Smooth muscle cell (in vitro differentiated cells): Measurements from ENCODE around the gene WWC1. TPM values are rescaled to one million over a fixed set of nuclear protein-coding genes. Genes with fewer than 3 reads are reported as not detected.

Source experiments
- DNase-seq: peaks from one replicate; lab custom pipeline; 2025; ENCODE audit not compliant: unreplicated experiment; lab: John Stamatoyannopoulos, UW
- H2AFZ ChIP-seq: fragments of 200-600 bp; sonication (generic); 2 replicates; pipeline ENCODE4 v1.6.0; 2016; ENCODE audit warnings: antibody characterized with exemption, low read depth, mild to moderate bottlenecking
- H3F3A ChIP-seq: fragments of 200-600 bp; sonication (generic); 2 replicates; pipeline ENCODE4 v1.6.0; 2017; ENCODE audit warnings: antibody characterized with exemption, low read depth
- H3K27ac ChIP-seq: fragments of 200-600 bp; sonication (generic); 2 replicates; pipeline ENCODE4 v1.5.1; 2016; ENCODE audit warnings: low read depth, mild to moderate bottlenecking
- H3K27me3 ChIP-seq: fragments of 200-600 bp; sonication (generic); 2 replicates; pipeline ENCODE4 v1.6.1; 2016; ENCODE audit warnings: low read depth, mild to moderate bottlenecking
- H3K36me3 ChIP-seq: fragments of 200-600 bp; sonication (generic); 2 replicates; pipeline ENCODE4 v1.5.1; 2016; ENCODE audit warnings: low read depth
- H3K4me1 ChIP-seq: fragments of 200-600 bp; sonication (generic); 2 replicates; pipeline ENCODE4 v1.5.1; 2016; ENCODE audit warnings: low read depth
- H3K4me2 ChIP-seq: fragments of 200-600 bp; sonication (generic); 2 replicates; pipeline ENCODE4 v1.6.0; 2016; ENCODE audit warnings: mild to moderate bottlenecking
- H3K4me3 ChIP-seq: fragments of 200-600 bp; sonication (generic); 2 replicates; pipeline ENCODE4 v1.5.1; 2016; ENCODE audit warnings: mild to moderate bottlenecking
- H3K79me2 ChIP-seq: fragments of 200-600 bp; sonication (generic); 2 replicates; pipeline ENCODE4 v1.6.0; 2016; ENCODE audit warnings: low read depth, mild to moderate bottlenecking
- H3K9ac ChIP-seq: fragments of 200-600 bp; sonication (generic); 2 replicates; pipeline ENCODE4 v1.6.0; 2016; ENCODE audit warnings: low read depth
- H3K9me3 ChIP-seq: fragments of 200-600 bp; sonication (generic); replicated peaks from 2 replicates; pipeline ENCODE4 v1.5.1; 2016; ENCODE audit warnings: low read depth
- H4K20me1 ChIP-seq: fragments of 200-600 bp; sonication (generic); 2 replicates; pipeline ENCODE4 v1.6.0; 2016; ENCODE audit warnings: low read depth
- WGBS: methylation state at CpG from one replicate; pipeline ENCODE4 v1.1.7; 2016; ENCODE audit warnings: low lambda C conversion rate; 5-methylcytosine and 5-hydroxymethylcytosine counted together
- polyA plus RNA-seq: library from polyadenylated mRNA; unstranded; fragments of >200 nt; fragmentation: Nextera tagmentation; extraction: Ambion mirVana; gene quantifications from 2 replicates; pipeline ENCODE4 v1.2.1, GENCODE V29; 2016
- total RNA-seq: library from RNA; depleted of rRNA; stranded (reverse); fragments of >200 nt; gene quantifications from 2 replicates; pipeline ENCODE4 v1.2.3, GENCODE V29; 2014
- TF ChIP-seq, protein P1 (sequence below): fragments of 200-600 bp; sonication (generic); IDR thresholded peaks from 2 replicates; pipeline ENCODE4 v1.5.1; 2017; ENCODE audit warnings: borderline replicate concordance, mild to moderate bottlenecking, antibody characterized with exemption; ENCODE audit not compliant: insufficient read depth, poor library complexity, severe bottlenecking

Gene WWC1
- total and polyA plus RNA-seq, 2 experiments from 2014 or later, result 3.7 to 7.5 TPM

DNA sequence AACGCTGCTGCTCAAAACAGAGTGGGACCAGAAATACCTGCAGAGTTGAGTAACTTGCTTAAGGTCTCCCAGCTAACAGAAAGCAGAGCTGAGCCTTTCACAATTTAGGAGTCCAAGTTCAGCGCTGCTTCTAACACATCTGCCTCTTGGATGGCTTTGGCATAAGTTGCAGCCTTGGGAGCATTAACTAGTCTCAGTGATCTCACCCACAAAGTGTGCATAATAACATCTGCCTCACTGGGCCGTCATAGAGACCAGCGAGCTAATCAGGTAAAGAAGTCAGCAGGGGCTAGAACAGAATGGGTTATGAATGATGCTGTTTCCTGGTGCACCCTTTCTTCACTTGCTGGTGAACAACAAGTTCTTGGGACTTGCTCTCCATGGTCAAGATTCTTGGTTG is 36.5 kb downstream of the WWC1 start:
- Histone ChIP-seq H3K4me2 (peak overlapping the region; percentile 12), H3K79me2 (peaks cover 4% of the 10 kb centered on the region), H3K9ac (no peak overlapping the region), H4K20me1 (peaks cover 7% of the 10 kb centered on the region), H3K9me3 (no peaks in the 10 kb centered on the region), H3K4me3 (no peak overlapping the region), H3K27me3 (no peaks in the 10 kb centered on the region), H3K36me3 (no peaks in the 10 kb centered on the region), H3F3A (no peaks in the 10 kb centered on the region), H2AFZ (no peak overlapping the region), H3K4me1 (peaks cover 9% of the 10 kb centered on the region), H3K27ac (no peak overlapping the region)
- TF ChIP-seq, protein P1, sequence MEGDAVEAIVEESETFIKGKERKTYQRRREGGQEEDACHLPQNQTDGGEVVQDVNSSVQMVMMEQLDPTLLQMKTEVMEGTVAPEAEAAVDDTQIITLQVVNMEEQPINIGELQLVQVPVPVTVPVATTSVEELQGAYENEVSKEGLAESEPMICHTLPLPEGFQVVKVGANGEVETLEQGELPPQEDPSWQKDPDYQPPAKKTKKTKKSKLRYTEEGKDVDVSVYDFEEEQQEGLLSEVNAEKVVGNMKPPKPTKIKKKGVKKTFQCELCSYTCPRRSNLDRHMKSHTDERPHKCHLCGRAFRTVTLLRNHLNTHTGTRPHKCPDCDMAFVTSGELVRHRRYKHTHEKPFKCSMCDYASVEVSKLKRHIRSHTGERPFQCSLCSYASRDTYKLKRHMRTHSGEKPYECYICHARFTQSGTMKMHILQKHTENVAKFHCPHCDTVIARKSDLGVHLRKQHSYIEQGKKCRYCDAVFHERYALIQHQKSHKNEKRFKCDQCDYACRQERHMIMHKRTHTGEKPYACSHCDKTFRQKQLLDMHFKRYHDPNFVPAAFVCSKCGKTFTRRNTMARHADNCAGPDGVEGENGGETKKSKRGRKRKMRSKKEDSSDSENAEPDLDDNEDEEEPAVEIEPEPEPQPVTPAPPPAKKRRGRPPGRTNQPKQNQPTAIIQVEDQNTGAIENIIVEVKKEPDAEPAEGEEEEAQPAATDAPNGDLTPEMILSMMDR, result no peak
- WGBS, result 56% methylated on average over 4 of the region's 4 CpGs
- no peak for DNase-seq

DNA sequence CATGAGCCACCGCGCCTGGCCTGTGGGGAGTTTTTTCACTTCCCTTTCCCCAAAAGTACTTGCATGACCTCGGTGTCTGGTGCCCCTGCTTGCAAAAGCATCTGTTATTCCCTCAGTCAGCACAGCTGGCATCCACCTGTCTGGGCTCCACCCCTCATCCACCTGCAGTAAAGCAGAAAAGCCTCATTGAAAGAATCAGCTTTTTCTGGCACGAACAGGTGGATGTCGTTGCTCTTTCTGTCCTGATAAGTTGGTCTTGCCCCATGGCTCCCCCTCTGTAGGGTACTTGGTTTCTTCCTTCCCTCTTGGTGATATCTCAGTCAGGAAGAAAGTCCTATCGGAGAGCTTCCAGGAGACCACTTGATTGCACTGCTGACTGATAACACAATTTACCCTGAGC is 37.4 kb downstream of the WWC1 start:
- Histone ChIP-seq H3K9me3 (no peaks in the 10 kb centered on the region), H3F3A (no peaks in the 10 kb centered on the region), H3K79me2 (peaks cover 4% of the 10 kb centered on the region), H3K36me3 (no peaks in the 10 kb centered on the region), H3K27me3 (no peaks in the 10 kb centered on the region), H3K27ac (no peak overlapping the region), H3K4me2 (peak overlapping the region; percentile 43), H3K4me1 (peaks cover 9% of the 10 kb centered on the region), H4K20me1 (peaks cover 7% of the 10 kb centered on the region), H2AFZ (no peak overlapping the region), H3K4me3 (no peak overlapping the region), H3K9ac (no peak overlapping the region)
- WGBS, result 33% methylated on average over 6 of the region's 6 CpGs
- no peak for DNase-seq
- TF ChIP-seq, protein P1, result no peak

DNA sequence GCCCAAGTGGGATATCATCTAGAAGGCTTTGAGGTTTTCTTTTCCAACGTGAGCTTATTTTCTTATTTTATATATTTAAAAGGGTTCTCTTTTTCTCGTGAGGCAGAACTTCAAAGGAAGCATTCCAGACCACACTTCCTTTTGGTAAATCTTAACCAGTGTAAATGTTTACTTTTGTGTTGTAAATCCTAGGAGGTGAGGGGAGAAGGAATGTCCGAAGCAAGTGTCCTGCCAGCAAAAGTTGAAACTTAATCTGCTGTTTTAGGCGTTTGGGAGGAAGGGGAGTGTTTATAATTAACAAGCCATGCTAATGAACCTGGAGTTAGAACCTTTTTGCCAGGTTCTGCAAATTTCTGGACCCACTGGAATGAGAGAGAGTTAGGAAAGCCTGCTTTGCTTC is 37.9 kb downstream of the WWC1 start:
- TF ChIP-seq, protein P1, result no peak
- Histone ChIP-seq H3F3A (no peaks in the 10 kb centered on the region), H4K20me1 (peaks cover 7% of the 10 kb centered on the region), H3K27ac (no peak overlapping the region), H3K27me3 (no peaks in the 10 kb centered on the region), H3K9ac (no peak overlapping the region), H3K9me3 (no peaks in the 10 kb centered on the region), H3K79me2 (peaks cover 4% of the 10 kb centered on the region), H3K4me3 (no peak overlapping the region), H3K36me3 (no peaks in the 10 kb centered on the region), H3K4me2 (peak overlapping the region; percentile 43), H3K4me1 (peaks cover 12% of the 10 kb centered on the region), H2AFZ (no peak overlapping the region)
- DNase-seq, result no peak
- WGBS, result 9% methylated on average over 4 of the region's 4 CpGs

DNA sequence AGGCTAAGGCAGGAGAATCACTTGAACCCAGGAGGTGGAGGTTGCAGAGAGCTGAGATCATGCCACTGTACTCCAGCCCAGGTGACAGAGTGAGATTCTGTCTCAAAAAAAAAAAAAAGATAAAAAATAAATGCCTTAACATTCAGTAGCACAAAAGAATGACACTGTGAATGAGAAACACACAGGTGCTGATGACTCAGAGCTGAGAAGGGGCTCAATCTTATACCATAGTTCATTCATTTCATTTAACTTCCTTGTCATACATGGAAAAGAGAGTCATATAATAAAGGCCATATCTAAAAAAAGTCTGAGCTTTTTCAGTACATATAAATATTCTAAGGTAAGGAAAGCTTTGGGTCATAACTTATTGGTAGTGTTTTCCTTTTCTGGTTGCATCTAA is 40.6 kb downstream of the WWC1 start:
- H3K4me2 ChIP-seq, result no peak overlapping the region

More for the DNA sequence above, 40.6 kb downstream of the WWC1 start:
- no peak overlapping the region for H3K9ac ChIP-seq
- peaks cover 7% of the 10 kb centered on the region for H4K20me1 ChIP-seq
- no peaks in the 10 kb centered on the region for H3F3A ChIP-seq
- peaks cover 17% of the 10 kb centered on the region for H3K4me1 ChIP-seq
- H3K9me3 ChIP-seq, result no peaks in the 10 kb centered on the region
- no peaks in the 10 kb centered on the region for H3K36me3 ChIP-seq
- H3K27ac ChIP-seq, result no peak overlapping the region
- no peak for DNase-seq
- no peaks in the 10 kb centered on the region for H3K27me3 ChIP-seq
- TF ChIP-seq, protein P1, result no peak
- H3K79me2 ChIP-seq, result no peaks in the 10 kb centered on the region
- no peak overlapping the region for H3K4me3 ChIP-seq
- no peak overlapping the region for H2AFZ ChIP-seq
